Endometrial microvascular endothelial cells (primary cell): ENCODE results near the gene PCDHB3. TPM values are rescaled to one million over a fixed set of nuclear protein-coding genes. Genes with fewer than 3 reads are reported as not detected.
"Not testable (repeated sequence)": the region's sequence is repeated elsewhere in the genome, so short reads cannot be mapped to it uniquely, and the experiment has no call there.

Source experiments
- in situ Hi-C: cut with HindIII; loops from 2 replicates; pipeline ENCODE4 v1.10.0; 2017; ENCODE audit warnings: low sequenced_read_pairs, low pct_unique_long_range_greater_than_20kb; ENCODE audit errors: inconsistent ontology term
- total RNA-seq: library from RNA; depleted of rRNA; stranded (reverse); fragments of >200 nt; gene quantifications from one replicate; pipeline ENCODE4 v1.2.3, GENCODE V29; 2015; ENCODE audit errors: inconsistent ontology term

The PCDHB3 gene
- 0.19 TPM for total RNA-seq

- in situ Hi-C loops: no loop called here
Measured at GRCh38 chr5:141100243-141100805, at the start of gene PCDHB3. Gene PCDHB3, plus strand, starts transcription at chr5:141100473. Its CDS starts 177 bp downstream, at chr5:141100650.

GRCh38 chr5:141050622-141051520, 49.4 kb upstream of the PCDHB3 start, which contains the start of gene PCDHB1:
Gene PCDHB1, plus strand, starts transcription at chr5:141051374. Its CDS starts 97 bp downstream, at chr5:141051471.
- in situ Hi-C loops: no loop called here

GRCh38 chr5:141051521-141051866, 48.8 kb upstream of the PCDHB3 start:
- in situ Hi-C loops: no loop called here

GRCh38 chr5:141077826-141078225, 22.4 kb upstream of the PCDHB3 start:
- in situ Hi-C loops: no loop called here

GRCh38 chr5:141082228-141082627, 18.0 kb upstream of the PCDHB3 start:
- in situ Hi-C loops: no loop called here

- in situ Hi-C loops: no loop called here
Measured at GRCh38 chr5:141084487-141084989, 15.7 kb upstream of the PCDHB3 start.

GRCh38 chr5:141094481-141095262, 5.6 kb upstream of the PCDHB3 start, which contains the start of gene PCDHB2:
Gene PCDHB2, plus strand, starts transcription at chr5:141094615. Its CDS starts 176 bp downstream, at chr5:141094791.
- in situ Hi-C loops: no loop called here

GRCh38 chr5:141095263-141095641, 5.0 kb upstream of the PCDHB3 start:
- in situ Hi-C loops: no loop called here

GRCh38 chr5:141096181-141096580, 4.1 kb upstream of the PCDHB3 start:
- in situ Hi-C loops: not testable (repeated sequence)

- in situ Hi-C loops: not testable (repeated sequence)
Measured at GRCh38 chr5:141096586-141096985, 3.7 kb upstream of the PCDHB3 start.

- in situ Hi-C loops: no loop called here
Measured at GRCh38 chr5:141101059-141101458, 786 bp downstream of the PCDHB3 start.

- in situ Hi-C loops: not testable (repeated sequence)
Measured at GRCh38 chr5:141102070-141102469, 1.8 kb downstream of the PCDHB3 start.

- in situ Hi-C loops: not testable (repeated sequence)
Measured at GRCh38 chr5:141102471-141102870, 2.2 kb downstream of the PCDHB3 start.

- in situ Hi-C loops: no loop called here
Measured at GRCh38 chr5:141105350-141105749, 5.1 kb downstream of the PCDHB3 start.

- in situ Hi-C loops: no loop called here
Measured at GRCh38 chr5:141119250-141119649, 19.0 kb downstream of the PCDHB3 start.

GRCh38 chr5:141121563-141121962, 21.3 kb downstream of the PCDHB3 start, which contains the start of gene PCDHB4:
Gene PCDHB4, plus strand, starts transcription at chr5:141121818. Its CDS starts 181 bp downstream, at chr5:141121999.
- in situ Hi-C loops: no loop called here

GRCh38 chr5:141121985-141122384, 21.7 kb downstream of the PCDHB3 start:
- in situ Hi-C loops: no loop called here

GRCh38 chr5:141123396-141124135, 23.3 kb downstream of the PCDHB3 start:
- in situ Hi-C loops: not testable (repeated sequence)
